CD4-positive, alpha-beta T cell treated with Interleukin-2 at 100 ng/mL for 4 hours (primary cell): Measurements from ENCODE around the gene ADAMTS12.
"Not testable (repeated sequence)": the region's sequence is repeated elsewhere in the genome, so short reads cannot be mapped to it uniquely, and the experiment has no call there.

Experiments
- DNase-seq: peaks from one replicate; pipeline ENCODE4 v3.0.0-alpha.2; 2020; ENCODE audit warnings: low spot score

Gene ADAMTS12

DNA sequence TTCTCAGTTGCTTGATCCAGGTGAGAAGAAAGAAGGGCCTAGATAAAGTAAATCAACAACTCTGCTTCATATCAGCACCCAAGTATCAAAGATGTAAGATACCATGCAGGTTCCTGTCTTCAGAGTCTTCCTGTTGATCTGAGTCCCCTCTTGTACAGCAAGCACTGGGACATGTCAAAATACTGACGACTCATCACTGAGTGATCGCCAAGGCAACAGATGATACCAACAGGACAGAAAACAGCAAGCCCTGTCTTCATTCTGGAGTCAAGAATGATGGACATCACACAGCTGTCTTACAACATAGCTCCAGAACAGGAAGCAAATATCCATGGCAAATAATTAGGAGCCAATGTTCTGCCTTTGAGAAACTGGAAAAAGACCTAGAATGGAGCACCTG lies 367.3 kb downstream of the ADAMTS12 start:
- no peak for DNase-seq

DNA sequence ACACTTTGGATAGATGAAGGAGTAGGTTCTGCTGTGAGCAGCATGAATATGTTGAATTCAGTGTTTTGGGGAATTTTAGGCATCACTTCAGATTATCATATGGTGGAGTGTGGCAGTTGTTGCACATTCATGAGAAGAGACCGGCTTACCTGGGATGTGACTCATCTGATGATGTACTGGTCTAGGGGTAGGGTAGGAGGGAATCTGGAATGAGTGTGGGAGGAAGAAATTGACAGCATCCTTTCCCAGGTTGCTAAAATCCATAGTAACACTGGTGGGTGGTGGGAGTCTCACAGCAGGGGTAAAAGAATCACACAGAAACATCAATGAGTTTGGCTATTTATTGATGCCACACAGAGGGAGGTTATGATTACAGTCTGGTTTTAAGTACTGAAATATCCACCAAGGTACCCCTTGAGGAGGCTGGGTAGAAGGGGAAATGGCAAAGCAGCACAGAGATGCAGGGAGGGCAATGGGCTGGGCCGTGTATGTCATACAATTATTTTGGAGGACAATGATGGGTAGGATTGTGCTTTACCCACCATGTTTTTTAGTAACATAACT lies 368.5 kb downstream of the ADAMTS12 start:
- DNase-seq = no peak

DNA sequence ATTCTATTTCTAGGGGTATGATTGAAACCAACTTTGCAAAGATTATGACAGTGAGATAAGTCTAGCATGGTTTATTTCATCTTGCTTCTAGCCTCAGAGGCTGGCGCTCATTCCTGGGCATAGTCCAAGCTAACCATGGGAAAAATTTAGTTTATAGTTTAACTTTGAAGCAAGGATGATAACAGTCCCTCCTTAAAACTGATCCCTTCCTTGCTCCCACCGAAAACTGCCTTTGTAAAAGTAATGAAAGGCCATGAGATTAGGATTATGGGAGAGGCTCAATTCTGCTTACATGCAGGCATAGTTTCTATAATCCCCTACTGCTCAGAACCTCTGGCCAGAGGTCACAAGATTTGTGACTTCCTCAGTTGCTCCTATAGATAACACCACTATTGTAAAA lies 375.4 kb downstream of the ADAMTS12 start:
- DNase-seq = no peak

DNA sequence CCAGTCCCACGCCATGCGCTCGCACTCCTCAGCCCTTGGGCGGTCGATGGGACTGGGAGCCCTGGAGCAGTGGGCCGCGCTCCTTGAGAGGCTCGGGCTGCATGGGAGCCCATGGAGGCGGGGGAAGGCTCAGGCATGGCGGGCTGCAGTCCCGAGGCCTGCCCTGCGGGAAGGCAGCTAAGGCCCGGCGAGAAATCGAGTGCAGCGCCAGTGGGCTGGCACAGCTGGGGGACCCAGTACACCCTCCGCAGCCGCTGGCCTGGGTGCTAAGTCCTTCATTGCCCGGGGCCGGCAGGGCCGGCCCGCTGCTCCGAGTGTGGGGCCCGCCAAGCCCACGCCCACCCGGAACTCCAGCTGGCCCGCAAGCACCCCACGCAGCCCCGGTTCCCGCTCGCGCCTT lies 376.4 kb downstream of the ADAMTS12 start:
- DNase-seq = not testable (repeated sequence)

DNA sequence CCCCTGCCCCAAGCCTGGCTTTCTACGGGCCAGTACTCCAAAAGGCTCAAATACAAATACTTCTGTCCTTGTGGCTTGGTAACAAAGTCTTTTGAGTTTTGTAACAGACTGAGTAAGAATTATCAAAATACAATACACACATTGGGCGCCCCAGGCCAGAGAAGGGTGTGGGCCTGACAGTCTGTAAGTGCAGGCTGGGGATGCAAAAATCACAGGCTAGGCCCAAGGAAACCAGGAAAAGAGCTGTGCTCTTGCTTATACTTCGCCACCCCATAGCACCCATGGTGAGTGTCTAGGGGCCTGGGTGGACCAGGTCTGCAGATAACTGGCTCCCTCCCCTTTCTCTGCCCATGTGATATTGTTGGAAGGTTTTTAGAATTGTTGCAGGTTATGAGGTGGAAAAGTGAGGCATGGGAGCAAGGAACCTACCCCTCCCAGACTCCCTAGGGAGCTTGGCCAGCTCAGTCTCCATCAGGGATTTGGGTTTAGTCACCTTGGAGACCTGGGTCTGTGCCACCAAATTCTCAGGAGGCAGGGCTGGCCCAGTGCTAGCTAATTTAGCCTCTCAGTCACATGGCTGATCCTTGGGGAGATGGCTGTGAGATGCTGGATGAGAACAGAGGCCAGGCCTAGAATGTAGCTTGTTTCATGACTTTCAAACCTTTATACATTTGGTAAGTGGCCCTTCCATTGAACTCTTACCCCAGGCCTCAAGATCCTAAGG lies 378.2 kb downstream of the ADAMTS12 start:
- DNase-seq = no peak

DNA sequence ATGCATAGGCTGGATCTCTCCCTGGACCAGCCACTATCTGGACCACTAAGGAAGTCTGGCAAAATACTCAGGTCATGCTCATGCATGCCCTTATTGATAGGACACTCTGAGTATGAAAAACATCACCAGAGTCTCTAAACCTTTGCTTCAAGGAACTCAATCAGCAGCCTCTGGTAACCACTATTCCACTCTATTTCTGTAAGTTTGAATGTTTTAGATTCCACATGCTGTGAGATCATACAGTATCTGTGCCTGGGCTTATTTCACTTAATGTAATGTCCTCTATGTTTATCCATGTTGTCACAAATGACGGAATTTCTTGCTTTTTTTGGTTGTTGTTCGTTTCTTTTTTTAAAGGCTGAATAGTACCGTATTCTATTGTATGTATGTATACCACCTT lies 382.8 kb downstream of the ADAMTS12 start:
- DNase-seq = no peak

DNA sequence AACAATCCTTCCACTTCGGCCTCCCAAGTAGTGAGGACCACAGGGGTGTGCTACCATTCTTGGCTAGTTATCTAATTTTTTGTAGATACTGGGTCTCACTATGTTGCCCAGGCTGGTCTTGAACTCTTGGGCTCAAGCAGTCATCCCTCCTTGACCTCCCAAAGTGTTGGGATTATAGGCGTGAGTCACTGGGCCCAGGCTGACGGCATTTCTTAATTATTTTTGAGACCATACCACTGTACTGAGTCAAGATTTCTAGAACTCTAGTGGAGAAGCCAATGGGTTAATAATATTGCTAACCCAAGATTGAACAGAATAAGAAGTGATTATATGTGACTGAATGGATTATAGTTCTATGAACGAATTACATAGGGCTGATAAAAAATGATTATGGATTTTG lies 384.4 kb downstream of the ADAMTS12 start:
- no peak for DNase-seq

DNA sequence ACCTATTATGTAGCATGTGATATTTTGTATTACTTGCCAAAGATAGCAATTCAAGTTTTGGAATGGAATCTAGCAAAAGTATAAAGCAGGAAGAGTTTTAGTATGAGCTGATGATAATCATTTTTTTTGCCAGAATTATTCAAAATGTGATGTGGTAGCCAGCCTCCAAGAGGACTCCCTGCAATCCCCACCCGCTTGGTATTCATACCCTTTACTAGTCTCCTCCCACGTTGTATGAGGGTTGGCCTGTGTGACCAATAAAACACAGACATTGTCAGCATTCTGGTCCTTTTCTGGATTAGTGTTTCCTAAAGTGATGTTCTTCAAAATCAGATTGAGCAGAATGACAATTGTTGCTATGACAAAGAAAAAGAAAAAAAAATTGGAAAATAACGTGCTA lies 387.2 kb downstream of the ADAMTS12 start:
- DNase-seq = no peak

DNA sequence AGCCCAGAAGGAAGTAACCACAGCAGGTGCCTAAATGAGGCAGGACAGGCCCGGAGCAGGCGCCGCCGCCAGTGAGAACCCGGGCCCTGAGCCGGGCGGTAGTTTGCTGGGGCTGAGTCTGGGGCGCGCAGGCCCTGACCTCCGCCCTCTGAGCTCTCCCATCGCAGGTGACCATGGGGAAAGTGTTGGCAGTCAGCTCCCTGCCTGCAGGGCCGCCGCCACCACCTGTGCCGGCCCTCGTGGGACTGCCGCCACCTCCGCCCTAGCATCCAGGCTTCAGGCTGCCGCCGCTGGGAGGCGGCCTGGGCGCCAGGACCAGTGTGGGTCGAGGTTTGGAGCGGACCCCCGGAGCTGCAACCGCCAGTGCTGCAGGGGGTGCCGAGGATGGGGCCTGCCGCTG lies 389.9 kb downstream of the ADAMTS12 start:
- DNase-seq = no peak

DNA sequence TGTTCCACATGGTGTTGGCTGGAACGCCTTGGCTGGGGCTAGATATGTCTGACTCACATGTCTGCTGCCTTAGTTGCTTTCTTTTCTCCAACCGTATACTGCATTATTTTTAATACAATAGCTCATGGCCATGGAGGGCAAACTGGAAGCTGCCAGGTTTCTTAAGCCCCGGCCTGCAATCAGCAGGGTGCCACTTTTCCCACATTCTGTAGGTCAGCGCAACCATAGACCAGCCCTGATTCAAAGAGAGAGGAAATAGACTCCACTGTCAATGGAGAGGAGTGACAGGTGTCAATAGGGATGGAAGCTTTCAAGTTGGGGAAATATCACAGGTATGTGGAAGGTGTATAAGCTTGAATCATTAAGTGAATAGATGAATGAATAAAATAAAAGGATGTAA lies 390.5 kb downstream of the ADAMTS12 start:
- no peak for DNase-seq

DNA sequence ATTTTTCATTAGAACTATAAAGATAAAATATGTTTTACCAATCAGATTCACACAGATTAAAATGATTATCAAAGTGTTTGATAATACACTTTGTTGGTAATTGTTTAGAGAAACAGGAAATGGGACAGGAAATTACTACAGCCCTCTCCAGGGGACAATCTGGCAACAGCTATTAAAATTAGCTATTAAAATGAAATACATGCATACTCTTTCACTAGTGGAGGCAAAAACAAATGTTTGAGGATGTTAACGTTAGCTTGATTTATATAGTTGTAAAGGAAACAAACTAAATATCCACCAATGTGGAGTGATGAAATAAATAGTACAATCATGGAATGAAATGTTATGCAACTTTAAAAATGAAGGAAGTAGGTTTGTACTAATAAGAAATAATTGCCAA lies 397.3 kb downstream of the ADAMTS12 start:
- no peak for DNase-seq

DNA sequence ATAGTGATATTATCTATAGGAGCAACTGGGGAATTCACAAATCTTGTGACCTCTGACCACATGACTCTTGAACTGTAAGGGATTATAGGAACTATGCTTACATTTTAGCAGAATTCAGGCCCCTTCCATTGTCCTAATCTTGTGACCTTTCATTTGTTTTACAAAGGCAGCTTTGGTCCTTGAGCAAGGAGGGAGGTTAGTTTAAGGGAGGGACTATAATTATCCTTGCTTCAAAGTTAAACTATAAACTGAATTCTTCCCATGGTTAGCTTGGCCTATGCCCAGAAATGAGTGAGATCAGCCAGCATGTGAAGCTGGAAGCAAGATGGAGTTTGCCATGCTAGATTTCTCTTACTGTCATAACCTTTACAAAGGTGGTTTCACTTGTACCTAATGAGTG lies 399.8 kb downstream of the ADAMTS12 start:
- no peak for DNase-seq

DNA sequence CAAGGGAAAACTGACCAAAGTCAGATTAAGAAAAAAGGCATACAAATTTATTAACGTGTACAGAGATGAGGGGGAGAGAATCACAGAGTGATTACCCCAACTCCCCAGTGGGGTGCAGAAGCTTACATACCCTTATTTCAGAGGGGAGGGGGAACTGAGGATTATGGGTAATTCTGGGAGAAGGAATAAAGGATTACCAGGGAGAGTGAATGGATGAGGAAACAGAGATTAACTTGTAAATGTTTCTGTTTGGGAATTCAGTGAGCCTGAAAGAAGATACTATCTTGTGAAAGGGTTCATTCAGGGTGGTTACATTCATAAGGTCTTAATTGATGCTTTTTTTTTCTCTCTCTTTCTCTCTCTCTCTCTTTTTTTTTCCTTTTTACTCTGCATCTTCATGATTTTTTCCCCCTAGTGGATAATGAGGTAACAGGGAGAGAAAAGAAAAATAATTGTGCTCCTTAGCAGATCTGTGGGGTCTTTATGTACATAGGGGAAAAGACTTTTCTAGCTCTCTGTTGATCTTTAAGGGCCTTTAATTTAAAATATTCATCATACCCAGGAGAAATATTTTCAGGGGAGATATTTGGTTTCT lies 401.6 kb downstream of the ADAMTS12 start:
- no peak for DNase-seq

DNA sequence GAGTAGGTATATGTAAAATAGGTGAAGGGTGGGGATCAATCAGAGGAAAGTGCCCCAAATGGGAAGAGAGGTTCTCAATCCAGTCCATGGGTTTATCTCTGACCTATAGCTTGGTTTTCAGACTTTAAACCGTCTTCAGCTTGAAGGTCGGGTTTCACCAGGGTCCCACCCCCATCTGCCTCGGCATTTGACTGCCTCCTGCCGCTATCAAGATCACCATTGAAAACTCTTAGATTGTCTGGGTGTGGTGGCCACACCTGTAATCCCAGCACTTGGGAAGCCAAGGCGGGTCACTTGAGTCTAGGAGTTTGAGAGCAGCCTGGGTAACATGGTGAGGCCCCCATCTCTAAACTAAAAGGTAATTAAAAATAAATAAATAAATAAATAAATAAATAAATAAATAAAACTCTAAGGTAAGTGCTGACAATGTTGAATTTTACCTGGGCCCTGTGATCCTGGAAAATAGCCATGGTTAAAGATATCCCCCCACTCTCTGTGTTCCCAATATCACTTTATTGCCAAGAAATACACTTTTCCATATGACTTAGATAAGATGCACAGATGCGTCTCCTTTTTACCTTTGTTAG lies 402.2 kb downstream of the ADAMTS12 start:
- DNase-seq = no peak

DNA sequence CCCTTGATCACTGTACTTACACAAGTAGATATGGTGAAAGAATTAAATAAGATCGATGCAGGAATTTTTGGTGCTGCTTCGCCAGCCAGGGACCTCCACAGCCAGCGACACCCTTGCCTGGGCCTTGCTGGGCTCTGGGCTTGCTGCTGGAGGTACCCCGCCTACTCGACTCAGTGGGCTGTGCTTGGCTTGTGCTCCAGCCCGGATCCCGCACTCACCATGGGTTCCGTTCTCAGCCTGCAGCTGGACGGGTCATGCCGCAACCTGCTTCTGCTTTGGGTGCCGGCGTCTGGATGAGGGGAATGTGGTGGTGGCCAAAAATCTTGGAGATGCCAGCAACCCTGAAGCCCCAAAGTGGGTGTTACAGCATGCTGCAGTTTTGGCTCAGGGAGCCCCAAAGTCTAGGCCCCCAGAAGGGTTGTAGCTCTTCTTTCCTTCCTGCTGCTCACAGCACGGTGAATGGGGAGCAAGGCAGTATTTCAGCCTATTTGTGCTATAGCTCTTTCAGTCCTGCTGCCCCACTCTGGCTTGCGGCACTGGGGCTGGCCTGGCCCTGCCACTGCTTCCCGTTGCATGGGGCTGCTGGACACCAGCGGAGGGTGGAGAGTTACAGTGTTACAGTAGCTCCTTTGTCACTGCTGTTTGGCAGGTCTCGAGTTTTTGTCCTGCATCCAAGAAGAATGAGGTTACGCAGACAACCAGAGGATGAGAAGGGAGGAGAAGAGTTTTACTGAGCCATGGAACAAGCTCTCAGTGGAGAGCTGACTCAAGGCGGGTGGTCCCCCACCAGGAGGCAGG lies 403.0 kb downstream of the ADAMTS12 start:
- no peak for DNase-seq

DNA sequence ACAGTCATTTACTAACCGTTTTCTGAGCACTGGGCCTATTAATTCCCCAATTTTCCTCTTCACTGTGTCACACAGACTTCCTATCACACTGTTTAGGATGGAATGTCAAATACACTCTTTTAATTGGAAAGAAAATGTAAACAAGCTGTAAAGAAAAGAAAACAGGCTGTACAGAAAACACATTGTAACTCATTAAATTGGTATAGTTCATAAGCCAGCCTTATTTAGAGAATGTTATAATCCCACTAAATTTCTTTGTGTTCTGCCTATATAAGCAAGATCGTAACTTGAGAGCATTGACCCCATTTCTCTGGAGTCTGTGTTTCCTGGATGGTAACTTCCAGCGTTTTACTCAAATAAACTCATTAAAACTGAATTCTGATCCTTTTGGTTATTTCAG lies 404.6 kb downstream of the ADAMTS12 start:
- DNase-seq = no peak

DNA sequence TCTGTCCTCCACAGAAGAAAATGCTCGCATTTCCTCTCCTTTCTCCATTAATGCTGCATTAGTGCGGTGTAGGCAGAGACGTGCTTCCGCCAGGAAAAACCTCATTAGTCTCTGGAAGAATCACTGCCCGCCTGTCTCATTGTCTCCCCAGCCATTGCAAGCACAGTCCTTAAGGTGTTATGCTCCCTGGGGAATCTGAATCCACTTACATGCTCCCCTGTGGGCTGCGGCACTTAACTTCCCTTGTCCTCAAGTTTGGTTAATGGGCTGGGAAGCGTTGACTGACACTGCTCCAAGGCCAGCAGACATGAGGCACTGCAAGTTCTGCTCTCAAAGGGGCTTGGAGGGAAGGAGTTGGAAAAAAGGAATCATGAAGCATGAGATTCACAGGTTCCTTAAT lies 409.5 kb downstream of the ADAMTS12 start:
- no peak for DNase-seq

DNA sequence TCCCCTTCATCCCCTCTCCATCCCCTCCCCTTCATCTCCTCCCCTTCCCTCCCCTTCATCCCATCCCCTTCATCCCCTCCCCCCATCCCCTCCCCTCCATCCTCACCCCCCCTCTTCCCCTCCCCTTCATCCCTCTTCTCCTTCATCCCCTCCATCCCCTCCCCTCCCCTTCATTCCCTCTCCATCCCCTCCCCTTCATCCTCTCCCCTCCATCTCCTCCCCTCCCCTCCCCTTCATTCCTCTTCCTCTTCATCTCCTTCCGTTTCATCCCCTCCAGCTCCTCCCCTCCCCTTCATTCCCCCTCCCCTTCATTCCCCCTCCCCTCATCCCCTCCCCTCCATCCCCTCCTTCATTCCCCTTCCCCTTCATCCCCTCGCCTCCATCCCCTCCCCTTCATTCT lies 410.9 kb downstream of the ADAMTS12 start:
- no peak for DNase-seq

DNA sequence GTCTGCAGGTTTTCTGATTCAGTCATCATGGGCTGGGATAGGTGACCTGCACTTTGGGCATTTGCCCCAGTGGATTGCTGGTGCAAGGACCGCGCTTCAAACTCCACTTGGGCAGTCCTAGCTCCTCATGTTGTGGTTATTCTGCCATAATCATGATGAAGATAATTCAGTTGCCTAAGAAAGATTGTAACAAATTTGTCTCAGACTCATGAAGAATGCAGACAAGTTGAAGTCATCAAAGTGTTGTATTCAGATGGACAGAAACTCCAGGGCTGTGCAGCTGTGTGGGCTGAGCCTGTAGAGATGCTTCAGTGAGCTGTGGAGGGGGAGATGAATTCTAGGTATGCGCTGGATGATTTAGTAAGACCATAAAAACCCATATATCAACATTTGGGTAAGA lies 412.5 kb downstream of the ADAMTS12 start:
- DNase-seq = no peak

DNA sequence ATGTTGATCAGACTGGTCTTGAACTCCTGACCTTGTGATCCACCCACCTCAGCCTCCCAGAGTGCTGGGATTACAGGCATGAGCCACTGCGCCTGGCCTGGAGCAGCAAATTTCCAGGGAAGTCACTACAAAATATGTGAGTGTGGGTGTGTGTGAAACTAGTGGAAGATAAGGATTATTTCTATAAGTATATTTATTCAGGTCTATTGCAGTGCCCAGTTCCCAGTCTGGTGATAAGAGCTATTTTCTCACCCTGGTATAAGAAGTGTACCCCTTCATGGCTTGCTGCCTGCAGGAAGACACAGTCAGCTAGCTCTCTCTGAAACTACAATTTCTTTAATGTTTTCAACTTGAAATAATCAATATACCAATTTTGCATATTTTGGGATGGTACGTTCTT lies 414.0 kb downstream of the ADAMTS12 start:
- DNase-seq = no peak

DNA sequence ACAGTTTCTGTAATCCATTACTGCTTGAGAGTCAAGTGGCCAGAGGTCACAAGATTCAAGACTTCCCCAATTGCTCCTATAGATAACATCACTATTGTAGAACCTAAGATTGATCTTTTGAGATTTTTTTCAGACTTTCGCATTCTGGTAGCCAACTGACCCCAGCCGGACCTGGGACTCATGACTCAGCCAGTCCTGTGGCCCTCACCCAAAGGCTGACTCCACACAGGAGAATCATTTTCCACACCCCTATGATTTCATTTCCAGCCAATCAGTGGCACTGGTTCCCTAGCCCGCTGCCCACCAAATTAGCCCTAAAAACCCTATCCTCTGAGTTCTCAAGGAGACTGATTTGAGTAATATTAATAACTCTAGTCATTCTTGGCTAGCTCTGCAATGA lies 414.8 kb downstream of the ADAMTS12 start:
- DNase-seq = no peak

DNA sequence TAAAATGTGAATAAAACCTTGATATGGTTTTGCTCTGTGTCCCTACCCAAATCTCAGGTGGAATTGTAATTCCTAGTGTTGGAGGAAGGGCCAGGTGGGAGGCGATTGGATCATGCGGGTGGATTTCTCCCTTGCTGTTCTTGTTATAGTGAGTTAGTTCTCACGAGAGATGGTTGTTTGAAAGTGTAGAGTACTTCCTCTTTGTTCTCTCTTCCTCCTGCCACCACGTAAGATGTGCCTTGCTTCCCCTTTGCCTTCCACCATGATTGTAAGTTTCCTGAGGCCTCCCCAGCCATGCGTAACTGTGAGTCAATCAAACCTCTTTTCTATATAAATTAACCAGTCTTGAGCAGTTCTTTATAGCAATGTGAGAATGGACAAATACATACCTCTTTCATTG lies 416.1 kb downstream of the ADAMTS12 start:
- no peak for DNase-seq
